ENCODE measurements around the gene WBP2. TPM values are rescaled to one million over a fixed set of nuclear protein-coding genes. Genes with fewer than 3 reads are reported as not detected.
"Not testable (repeated sequence)": the region's sequence is repeated elsewhere in the genome, so short reads cannot be mapped to it uniquely, and the experiment has no call there.

WBP2 gene
- total RNA-seq, 3 donors from 2014 or later: 44.9 to 63.2 (median 62.9) TPM

- Histone ChIP-seq H3K4me1 (no peaks in the 10 kb centered on the region), H3K27me3 (no peaks in the 10 kb centered on the region), H3K9me3 (no peaks in the 10 kb centered on the region), H3K4me3 (no peak overlapping the region), H3K36me3 (no peaks in the 10 kb centered on the region), H3K27ac (no peak overlapping the region)
- intact Hi-C loops (cut with DNase I; ENCODE audit: low total_unique reads): no loop called here
- no peak for DNase-seq (ENCODE audit: low spot score in 2 of 2)
- no peak for TF ChIP-seq CTCF (IDR thresholded peaks at IDR 0.05)
- TF ChIP-seq POLR2AphosphoS5 (IDR thresholded peaks at IDR 0.05): no peak
- no peak for TF ChIP-seq POLR2A (IDR thresholded peaks at IDR 0.05)
Observed at GRCh38 chr17:75888484-75888883, 33.3 kb upstream of the WBP2 start.

GRCh38 chr17:75885860-75886259 is 30.7 kb upstream of the WBP2 start:
- H3K4me3 ChIP-seq; H3K4me1 ChIP-seq; H3K36me3 ChIP-seq; H3K27me3 ChIP-seq; H3K9me3 ChIP-seq; DNase-seq (ENCODE audit: low spot score in 2 of 2); H3K27ac ChIP-seq; intact Hi-C loops (cut with DNase I; ENCODE audit: low total_unique reads): not testable (repeated sequence)

GRCh38 chr17:75885431-75885830 is 30.3 kb upstream of the WBP2 start:
- intact Hi-C loops (cut with DNase I; ENCODE audit: low total_unique reads): no loop called here

GRCh38 chr17:75881678-75882454 is 26.7 kb upstream of the WBP2 start:
- Histone ChIP-seq H3K27ac (no peak overlapping the region), H3K4me3 (no peak overlapping the region), H3K4me1 (peaks cover 0 to 3% of the 10 kb centered on the region in 2 donors), H3K27me3 (no peaks in the 10 kb centered on the region), H3K9me3 (no peaks in the 10 kb centered on the region), H3K36me3 (no peaks in the 10 kb centered on the region)
- no peak for DNase-seq (ENCODE audit: low spot score in 2 of 2)
- intact Hi-C loops (cut with DNase I; ENCODE audit: low total_unique reads): no loop called here
- TF ChIP-seq CTCF (IDR thresholded peaks at IDR 0.05): no peak
- TF ChIP-seq POLR2AphosphoS5 (IDR thresholded peaks at IDR 0.05): no peak
- no peak for TF ChIP-seq POLR2A (IDR thresholded peaks at IDR 0.05)

More at GRCh38 chr17:75885431-75885830, 30.3 kb upstream of the WBP2 start:
- H3K4me1 ChIP-seq: no peaks in the 10 kb centered on the region
- no peak overlapping the region for H3K4me3 ChIP-seq
- H3K9me3 ChIP-seq: no peaks in the 10 kb centered on the region
- TF ChIP-seq CTCF (IDR thresholded peaks at IDR 0.05) (no peak), POLR2A (IDR thresholded peaks at IDR 0.05) (no peak), POLR2AphosphoS5 (IDR thresholded peaks at IDR 0.05) (no peak)
- DNase-seq (ENCODE audit: low spot score in 2 of 2): no peak
- H3K36me3 ChIP-seq: no peaks in the 10 kb centered on the region
- no peaks in the 10 kb centered on the region for H3K27me3 ChIP-seq
- H3K27ac ChIP-seq: no peak overlapping the region

- Histone ChIP-seq H3K36me3 (no peaks in the 10 kb centered on the region), H3K9me3 (no peaks in the 10 kb centered on the region), H3K4me3 (no peak overlapping the region), H3K4me1 (peaks cover 5 to 18% of the 10 kb centered on the region in 2 donors), H3K27me3 (no peaks in the 10 kb centered on the region), H3K27ac (no peak overlapping the region)
- TF ChIP-seq POLR2A (IDR thresholded peaks at IDR 0.05): no peak
- no peak for TF ChIP-seq CTCF (IDR thresholded peaks at IDR 0.05)
- TF ChIP-seq POLR2AphosphoS5 (IDR thresholded peaks at IDR 0.05): no peak
- intact Hi-C loops (cut with DNase I; ENCODE audit: low total_unique reads): no loop called here
- no peak for DNase-seq (ENCODE audit: low spot score in 2 of 2)
Observed at GRCh38 chr17:75880266-75880665, 25.1 kb upstream of the WBP2 start.

All from breast epithelium (tissue), 4 donors.